Lower lobe of right lung (tissue), 2 donors: ENCODE results near the gene OR10A3. TPM values are rescaled to one million over a fixed set of nuclear protein-coding genes. Genes with fewer than 3 reads are reported as not detected.
A peak's percentile ranks its signal among the peaks of the same experiment; 100 is the strongest.

Experiments used
- ATAC-seq, 2 donors: fragments of 200-7000 bp; cut with Tn5 transposase; one replicate each; pipeline ENCODE4 v1.9.1; 2020 to 2022; ENCODE audit warnings: mild to moderate bottlenecking in 2 of 2, moderate library complexity in 2 of 2
- DNase-seq: peaks from one replicate; pipeline ENCODE4 v3.0.0-alpha.2; 2020
- H3K27ac ChIP-seq: fragments of 200-600 bp; one replicate; pipeline ENCODE4 v1.8.0; 2022
- H3K27me3 ChIP-seq: fragments of 200-600 bp; one replicate; pipeline ENCODE4 v1.8.0; 2022; ENCODE audit warnings: low read depth
- H3K36me3 ChIP-seq: fragments of 200-600 bp; one replicate; pipeline ENCODE4 v1.8.0; 2022; ENCODE audit warnings: mild to moderate bottlenecking
- H3K4me1 ChIP-seq: fragments of 200-600 bp; one replicate; pipeline ENCODE4 v1.8.0; 2022
- H3K4me3 ChIP-seq: fragments of 200-600 bp; one replicate; pipeline ENCODE4 v1.8.0; 2022; ENCODE audit warnings: mild to moderate bottlenecking
- H3K9me3 ChIP-seq: fragments of 200-600 bp; one replicate; pipeline ENCODE4 v1.8.0; 2022
- intact Hi-C: fragments of 100-400 bp; cut with DNase I; formaldehyde crosslinking; loops from one replicate; pipeline ENCODE4 v1.11.0; 2022
- total RNA-seq: library from RNA; stranded (reverse); fragmentation: NEBNext Ultra II Directional; extraction: Animal tissue kit (Norgen Biotek cat#: 25700); gene quantifications from one replicate; pipeline ENCODE4 v1.2.1, GENCODE V29; 2021
- TF ChIP-seq, protein P1 (sequence below): fragments of 200-600 bp; IDR thresholded peaks from one replicate; pipeline ENCODE4 v1.8.0; 2022; ENCODE audit warnings: antibody characterized with exemption, mild to moderate bottlenecking
- donor health status: DM: no; HTN: yes; CAD: no; lungs with severe emphysema.

The OR10A3 gene
- total RNA-seq, 1 donor from 2014 or later: not detected

DNA sequence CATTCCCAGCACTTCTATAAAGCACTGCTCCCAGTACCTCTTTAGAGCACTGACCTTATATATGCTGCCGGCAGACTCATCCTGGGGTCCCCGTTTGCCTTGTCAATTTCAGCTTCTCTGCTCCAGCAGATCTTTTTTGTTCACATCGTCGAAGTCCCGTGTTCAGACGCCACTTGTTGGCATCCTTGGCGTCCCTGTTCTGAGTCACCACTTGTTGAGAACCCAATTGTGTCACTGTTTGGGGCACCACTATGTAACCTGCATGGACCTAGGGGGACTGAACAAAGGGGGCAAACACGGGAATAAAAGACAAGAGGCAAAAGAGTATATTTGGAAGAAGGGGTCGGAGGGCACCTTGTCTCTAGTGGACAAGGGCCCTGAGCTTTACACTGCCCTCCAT is 36.0 kb downstream of the OR10A3 start:
- peaks cover 7% of the 10 kb centered on the region for H3K4me1 ChIP-seq
- no peaks in the 10 kb centered on the region for H3K9me3 ChIP-seq
- intact Hi-C loops: no loop called here
- H3K27me3 ChIP-seq: no peaks in the 10 kb centered on the region
- TF ChIP-seq, protein P1, sequence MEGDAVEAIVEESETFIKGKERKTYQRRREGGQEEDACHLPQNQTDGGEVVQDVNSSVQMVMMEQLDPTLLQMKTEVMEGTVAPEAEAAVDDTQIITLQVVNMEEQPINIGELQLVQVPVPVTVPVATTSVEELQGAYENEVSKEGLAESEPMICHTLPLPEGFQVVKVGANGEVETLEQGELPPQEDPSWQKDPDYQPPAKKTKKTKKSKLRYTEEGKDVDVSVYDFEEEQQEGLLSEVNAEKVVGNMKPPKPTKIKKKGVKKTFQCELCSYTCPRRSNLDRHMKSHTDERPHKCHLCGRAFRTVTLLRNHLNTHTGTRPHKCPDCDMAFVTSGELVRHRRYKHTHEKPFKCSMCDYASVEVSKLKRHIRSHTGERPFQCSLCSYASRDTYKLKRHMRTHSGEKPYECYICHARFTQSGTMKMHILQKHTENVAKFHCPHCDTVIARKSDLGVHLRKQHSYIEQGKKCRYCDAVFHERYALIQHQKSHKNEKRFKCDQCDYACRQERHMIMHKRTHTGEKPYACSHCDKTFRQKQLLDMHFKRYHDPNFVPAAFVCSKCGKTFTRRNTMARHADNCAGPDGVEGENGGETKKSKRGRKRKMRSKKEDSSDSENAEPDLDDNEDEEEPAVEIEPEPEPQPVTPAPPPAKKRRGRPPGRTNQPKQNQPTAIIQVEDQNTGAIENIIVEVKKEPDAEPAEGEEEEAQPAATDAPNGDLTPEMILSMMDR: no peak
- peak overlapping the region; percentile 67 for H3K27ac ChIP-seq
- ATAC-seq: peak; percentile 46 to 81
- DNase-seq: no peak
- H3K4me3 ChIP-seq: peak overlapping the region; percentile 31
- no peaks in the 10 kb centered on the region for H3K36me3 ChIP-seq

DNA sequence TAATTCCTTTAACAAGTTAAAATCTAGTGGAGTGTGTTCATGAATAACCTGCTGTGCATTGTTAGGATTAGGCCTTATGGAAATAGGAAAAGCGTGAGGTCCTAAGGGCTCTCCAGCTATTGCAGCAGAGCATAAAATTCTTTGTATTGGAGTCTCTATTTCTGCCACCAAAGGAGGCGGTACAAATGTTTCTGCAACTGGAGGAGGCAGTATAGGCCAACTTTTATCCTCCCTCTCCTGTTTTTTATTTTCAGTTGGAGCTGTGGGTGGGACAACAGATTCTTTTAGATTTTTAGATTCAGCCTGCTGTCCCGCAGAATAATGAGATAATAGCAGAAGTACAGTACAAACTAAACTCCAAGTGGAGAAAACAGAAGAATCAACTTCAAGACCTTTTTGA is 36.6 kb downstream of the OR10A3 start:
- H3K4me1 ChIP-seq: peaks cover 7% of the 10 kb centered on the region
- TF ChIP-seq, protein P1: no peak
- peak overlapping the region; percentile 67 for H3K27ac ChIP-seq
- no peak for DNase-seq
- H3K4me3 ChIP-seq: peak overlapping the region; percentile 31
- no peaks in the 10 kb centered on the region for H3K9me3 ChIP-seq
- peak in 1 of 2 donors; percentile 46 for ATAC-seq
- no peaks in the 10 kb centered on the region for H3K36me3 ChIP-seq
- no peaks in the 10 kb centered on the region for H3K27me3 ChIP-seq
- intact Hi-C loops: no loop called here

DNA sequence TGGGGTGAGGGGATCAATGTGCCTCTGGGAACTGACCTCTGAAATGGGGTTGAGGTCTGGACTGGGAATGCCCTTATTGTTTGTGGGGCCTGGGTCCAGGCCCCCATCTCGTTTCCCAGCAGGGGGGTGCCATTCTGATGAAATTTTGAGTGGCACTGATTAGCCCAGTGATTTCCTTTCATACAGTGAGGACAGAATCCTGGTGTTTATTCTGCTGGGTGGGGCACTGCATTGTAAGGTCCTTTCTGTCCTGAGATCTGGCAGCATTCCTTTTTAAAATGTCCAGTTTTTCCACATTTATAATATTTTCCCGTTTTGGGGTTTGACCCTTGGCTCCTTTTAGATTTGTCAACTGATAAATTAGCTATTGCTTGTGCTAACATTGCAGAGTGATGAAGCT is 37.6 kb downstream of the OR10A3 start:
- DNase-seq (no peak), ATAC-seq (no peak)
- peaks cover 7% of the 10 kb centered on the region for H3K4me1 ChIP-seq
- no peaks in the 10 kb centered on the region for H3K36me3 ChIP-seq
- peak overlapping the region; percentile 31 for H3K4me3 ChIP-seq
- intact Hi-C loops: no loop called here
- H3K27me3 ChIP-seq: no peaks in the 10 kb centered on the region
- TF ChIP-seq, protein P1: no peak
- no peak overlapping the region for H3K27ac ChIP-seq
- no peaks in the 10 kb centered on the region for H3K9me3 ChIP-seq

DNA sequence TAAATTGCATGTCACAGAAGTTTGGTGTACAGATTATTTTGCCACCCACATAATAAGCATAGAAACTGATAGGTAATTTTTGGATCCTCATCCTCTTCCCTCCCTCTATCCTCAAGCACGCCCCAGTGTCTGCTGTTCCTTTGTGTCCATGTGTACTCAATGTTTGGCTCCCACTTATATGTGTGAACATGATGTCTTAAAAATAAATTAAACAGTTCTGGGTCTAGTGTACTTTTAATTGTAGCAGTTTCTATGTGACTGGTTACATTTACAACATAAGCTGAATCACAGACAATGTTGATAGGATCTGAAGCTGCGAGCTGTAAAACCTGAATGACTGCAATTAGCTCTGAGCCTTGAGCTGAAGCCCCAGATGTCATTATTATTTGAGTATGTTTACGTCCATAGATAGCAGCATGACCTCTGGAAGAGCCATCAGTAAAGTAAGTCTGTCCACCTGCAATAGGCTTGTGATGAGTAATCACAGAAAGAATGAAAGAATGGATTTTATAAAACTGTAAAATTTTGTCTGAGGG is 40.1 kb downstream of the OR10A3 start:
- H3K4me1 ChIP-seq: peaks cover under 1% of the 10 kb centered on the region
- TF ChIP-seq, protein P1: no peak
- ATAC-seq: no peak
- no peak for DNase-seq
- intact Hi-C loops: no loop called here
- no peak overlapping the region for H3K4me3 ChIP-seq
- H3K27me3 ChIP-seq: no peaks in the 10 kb centered on the region
- no peaks in the 10 kb centered on the region for H3K36me3 ChIP-seq
- no peak overlapping the region for H3K27ac ChIP-seq
- no peaks in the 10 kb centered on the region for H3K9me3 ChIP-seq

DNA sequence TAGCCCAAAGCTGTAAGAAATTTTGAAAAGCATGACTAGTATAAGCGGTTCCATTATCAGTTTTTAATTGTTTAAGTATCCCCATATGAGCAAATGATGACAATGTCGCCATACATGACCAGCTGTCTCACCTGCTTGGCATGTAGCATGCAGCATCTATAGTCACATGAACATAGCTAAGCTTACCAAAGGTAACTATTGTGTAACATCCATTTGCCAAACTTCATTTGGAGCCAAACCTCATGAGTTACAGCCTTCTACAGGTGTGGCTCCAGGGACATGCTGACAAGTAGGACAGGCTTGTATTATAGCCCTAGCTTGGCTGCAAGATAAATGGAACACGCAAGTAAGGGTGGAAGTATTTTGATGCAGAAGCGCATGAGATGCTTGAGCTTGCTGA is 40.8 kb downstream of the OR10A3 start:
- H3K4me1 ChIP-seq: no peaks in the 10 kb centered on the region
- no peak overlapping the region for H3K27ac ChIP-seq
- no peaks in the 10 kb centered on the region for H3K9me3 ChIP-seq
- DNase-seq: no peak
- no peak overlapping the region for H3K4me3 ChIP-seq
- no peaks in the 10 kb centered on the region for H3K36me3 ChIP-seq
- intact Hi-C loops: no loop called here
- H3K27me3 ChIP-seq: no peaks in the 10 kb centered on the region
- TF ChIP-seq, protein P1: no peak
- ATAC-seq: no peak
